Uterus (tissue), 4 donors: ENCODE measurements around the gene TMC4. TPM values are rescaled to one million over a fixed set of nuclear protein-coding genes. Genes with fewer than 3 reads are reported as not detected.

Source experiments
- DNase-seq, 2 donors: peaks; one replicate each; pipeline ENCODE4 v3.0.0-alpha.2; 2019 to 2020
- H3K27ac ChIP-seq, 2 donors: fragments of 200-600 bp; sonication (generic); 1 replicate in 1 of 2; 2 replicates in 1 of 2; pipeline ENCODE4 v1.5.1; 2016 to 2018
- H3K27me3 ChIP-seq, 2 donors: fragments of 200-600 bp; sonication (generic); one replicate each; pipeline ENCODE4 v1.5.1; 2018 to 2019; ENCODE audit warnings: control low read depth in 1 of 2
- H3K36me3 ChIP-seq, 2 donors: fragments of 200-600 bp; sonication (generic); one replicate each; pipeline ENCODE4 v1.5.1; 2019; ENCODE audit warnings: control low read depth in 1 of 2
- H3K4me1 ChIP-seq, 2 donors: fragments of 200-600 bp; sonication (generic); one replicate each; pipeline ENCODE4 v1.5.1; 2018 to 2019; ENCODE audit warnings: control low read depth in 1 of 2
- H3K4me3 ChIP-seq, 2 donors: fragments of 200-600 bp; sonication (generic); 1 replicate in 1 of 2; 2 replicates in 1 of 2; pipeline ENCODE4 v1.5.1; 2018 to 2019; ENCODE audit warnings: mild to moderate bottlenecking in 1 of 2
- H3K9me3 ChIP-seq, 2 donors: fragments of 200-600 bp; sonication (generic); one replicate each; pipeline ENCODE4 v1.5.1; 2019; ENCODE audit warnings: control low read depth in 1 of 2
- POLR2A ChIP-seq, 2 donors: fragments of 450-650 bp; IDR thresholded peaks; one replicate each; pipeline ENCODE4 v1.6.1; 2016; ENCODE audit warnings: antibody characterized with exemption in 2 of 2, mild to moderate bottlenecking in 1 of 2, moderate library complexity in 1 of 2
- intact Hi-C: fragments of 100-400 bp; cut with DNase I; formaldehyde crosslinking; loops from one replicate; pipeline ENCODE4 v1.15.1; 2023; ENCODE audit warnings: low total_unique reads
- total RNA-seq, 4 donors: library from RNA; depleted of rRNA in 3 of 4; stranded (reverse); fragments of >200 nt in 3 of 4; gene quantifications; one replicate each; pipeline versions ENCODE4 v1.1.0 to v1.2.4, GENCODE V29; 2014 to 2023
- TF ChIP-seq, protein P1 (sequence below), 4 experiments: fragments of 200-600 bp in 2 of 4; fragments of 450-650 bp in 2 of 4; sonication (generic) in 2 of 4; IDR thresholded peaks; one replicate each; pipeline ENCODE4 v1.5.1; 2016 to 2019; ENCODE audit warnings: antibody characterized with exemption in 4 of 4, mild to moderate bottlenecking in 2 of 4, moderate library complexity in 1 of 4
- donor health status: DM: yes; HTN: yes; CAD: no.

The TMC4 gene
- total RNA-seq, 4 donors from 2014 or later, result 1.3 to 31.0 (median 3.0) TPM; not detected in 1

DNA sequence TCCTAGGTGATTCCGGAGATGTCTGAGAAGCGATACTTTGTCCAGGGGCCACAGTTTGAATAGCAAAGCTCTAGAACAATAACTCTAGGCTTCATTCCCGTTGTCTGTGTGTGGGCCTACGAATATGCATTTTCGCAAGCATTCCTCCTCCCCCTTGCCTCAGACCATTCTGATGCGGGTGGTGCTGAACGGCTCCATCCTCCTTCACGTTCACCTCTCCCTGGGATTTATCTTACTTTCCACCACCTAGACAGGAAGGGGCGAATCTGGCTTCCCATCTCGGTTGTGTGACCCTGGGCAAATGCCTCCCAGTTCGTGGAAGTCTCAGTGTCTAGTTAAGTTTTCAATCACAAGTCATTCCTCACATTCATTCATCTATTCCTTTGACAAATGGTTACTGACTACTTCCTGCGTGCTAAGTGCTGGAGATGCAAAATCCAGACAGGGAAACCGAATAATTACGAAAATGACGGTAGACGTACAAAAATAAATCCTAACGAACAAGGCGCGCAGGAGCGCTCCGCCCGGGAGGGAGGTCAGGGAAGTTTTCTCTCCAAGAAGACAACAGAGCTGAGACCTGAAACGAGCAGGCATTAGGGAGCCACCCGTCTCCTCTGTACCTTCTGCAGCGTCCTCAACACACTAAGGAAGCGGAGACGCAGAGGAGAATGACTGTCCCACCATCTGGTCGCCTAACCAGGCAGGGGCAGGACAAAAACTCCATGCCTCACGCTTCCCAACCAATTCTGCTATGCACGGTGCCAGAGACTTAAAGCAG lies 36.7 kb downstream of the TMC4 start:
- intact Hi-C loops, result no loop called here
- no peaks in the 10 kb centered on the region for H3K27me3 ChIP-seq
- H3K36me3 ChIP-seq, result no peaks in the 10 kb centered on the region
- H3K27ac ChIP-seq, result peak overlapping the region; percentile 33 to 41
- no peak for DNase-seq
- no peak for TF ChIP-seq POLR2A (IDR thresholded peaks at IDR 0.05)
- TF ChIP-seq, protein P1, sequence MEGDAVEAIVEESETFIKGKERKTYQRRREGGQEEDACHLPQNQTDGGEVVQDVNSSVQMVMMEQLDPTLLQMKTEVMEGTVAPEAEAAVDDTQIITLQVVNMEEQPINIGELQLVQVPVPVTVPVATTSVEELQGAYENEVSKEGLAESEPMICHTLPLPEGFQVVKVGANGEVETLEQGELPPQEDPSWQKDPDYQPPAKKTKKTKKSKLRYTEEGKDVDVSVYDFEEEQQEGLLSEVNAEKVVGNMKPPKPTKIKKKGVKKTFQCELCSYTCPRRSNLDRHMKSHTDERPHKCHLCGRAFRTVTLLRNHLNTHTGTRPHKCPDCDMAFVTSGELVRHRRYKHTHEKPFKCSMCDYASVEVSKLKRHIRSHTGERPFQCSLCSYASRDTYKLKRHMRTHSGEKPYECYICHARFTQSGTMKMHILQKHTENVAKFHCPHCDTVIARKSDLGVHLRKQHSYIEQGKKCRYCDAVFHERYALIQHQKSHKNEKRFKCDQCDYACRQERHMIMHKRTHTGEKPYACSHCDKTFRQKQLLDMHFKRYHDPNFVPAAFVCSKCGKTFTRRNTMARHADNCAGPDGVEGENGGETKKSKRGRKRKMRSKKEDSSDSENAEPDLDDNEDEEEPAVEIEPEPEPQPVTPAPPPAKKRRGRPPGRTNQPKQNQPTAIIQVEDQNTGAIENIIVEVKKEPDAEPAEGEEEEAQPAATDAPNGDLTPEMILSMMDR (IDR thresholded peaks at IDR 0.05), result no peak
- H3K4me1 ChIP-seq, result peaks cover 0 to 18% of the 10 kb centered on the region in 2 donors
- H3K9me3 ChIP-seq, result no peaks in the 10 kb centered on the region
- peak overlapping the region; percentile 10 to 24 for H3K4me3 ChIP-seq

DNA sequence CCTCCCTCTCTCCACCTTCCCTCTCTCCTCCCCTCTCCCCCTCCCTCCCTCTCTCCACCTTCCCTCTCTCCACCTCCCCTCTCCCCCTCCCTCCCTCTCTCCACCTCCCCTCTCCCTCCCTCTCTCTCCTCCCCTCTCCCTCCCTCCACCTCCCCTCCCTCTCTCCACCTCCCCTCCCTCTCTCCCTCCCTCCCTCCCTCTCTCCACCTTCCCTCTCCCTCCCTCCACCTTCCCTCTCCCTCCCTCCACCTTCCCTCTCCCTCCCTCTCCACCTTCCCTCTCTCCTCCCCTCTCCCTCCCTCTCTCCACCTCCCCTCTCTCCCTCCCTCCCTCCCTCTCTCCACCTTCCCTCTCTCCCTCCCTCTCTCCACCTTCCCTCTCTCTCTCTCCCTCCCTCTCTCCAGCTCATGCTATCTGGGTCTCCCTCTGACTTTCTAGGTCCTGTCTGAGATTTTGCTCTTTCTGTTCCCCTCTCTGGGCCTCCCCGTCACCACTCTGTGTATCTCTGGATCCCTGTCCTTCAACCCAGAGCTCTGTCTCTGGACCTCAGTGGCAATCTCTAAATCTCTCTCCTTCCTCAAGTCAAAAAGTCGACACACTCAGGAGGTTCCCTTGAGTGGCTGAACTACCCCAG lies 38.9 kb downstream of the TMC4 start:
- DNase-seq, result no peak
- no peaks in the 10 kb centered on the region for H3K9me3 ChIP-seq
- no peaks in the 10 kb centered on the region for H3K36me3 ChIP-seq
- peaks cover 0 to 10% of the 10 kb centered on the region in 2 donors for H3K4me1 ChIP-seq
- intact Hi-C loops, result no loop called here
- H3K27ac ChIP-seq, result no peak overlapping the region
- no peak for TF ChIP-seq POLR2A (IDR thresholded peaks at IDR 0.05)
- TF ChIP-seq, protein P1 (IDR thresholded peaks at IDR 0.05), result no peak
- H3K4me3 ChIP-seq, result no peak overlapping the region
- H3K27me3 ChIP-seq, result no peaks in the 10 kb centered on the region

DNA sequence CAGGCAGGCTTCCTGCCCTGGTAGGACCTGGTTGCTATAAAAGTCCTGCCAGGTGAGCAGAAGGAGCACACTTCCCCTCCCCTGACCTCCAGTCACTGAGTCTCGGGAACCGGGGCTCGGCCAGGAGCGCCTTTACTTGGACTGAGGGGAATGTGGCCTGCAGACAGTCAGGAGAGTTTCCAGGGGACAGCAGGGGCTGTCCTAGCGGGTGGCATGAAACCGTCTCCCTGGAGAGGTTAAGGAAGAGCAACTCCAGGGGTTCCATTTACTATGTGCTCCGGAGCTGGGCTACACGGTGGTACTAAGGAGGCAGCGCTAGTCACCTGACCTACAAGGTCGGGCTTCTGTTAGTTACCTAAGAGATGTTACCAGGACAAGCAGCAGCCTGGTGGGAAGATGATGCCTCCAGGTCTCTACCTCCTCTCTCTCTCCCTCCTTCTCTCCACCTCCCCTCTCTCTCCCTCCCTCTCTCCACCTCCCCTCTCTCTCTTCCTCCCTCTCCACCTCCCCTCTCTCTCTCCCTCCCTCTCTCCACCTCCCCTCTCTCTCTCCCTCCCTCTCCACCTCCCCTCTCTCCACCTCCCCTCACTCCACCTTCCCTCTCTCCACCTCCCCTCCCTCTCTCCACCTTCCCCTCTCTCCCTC lies 39.5 kb downstream of the TMC4 start:
- no peaks in the 10 kb centered on the region for H3K36me3 ChIP-seq
- no peaks in the 10 kb centered on the region for H3K9me3 ChIP-seq
- peaks cover 0 to 4% of the 10 kb centered on the region in 2 donors for H3K4me1 ChIP-seq
- TF ChIP-seq, protein P1 (IDR thresholded peaks at IDR 0.05), result no peak
- TF ChIP-seq POLR2A (IDR thresholded peaks at IDR 0.05), result no peak
- no peak overlapping the region for H3K4me3 ChIP-seq
- DNase-seq, result no peak
- no peaks in the 10 kb centered on the region for H3K27me3 ChIP-seq
- no peak overlapping the region for H3K27ac ChIP-seq
- intact Hi-C loops, result no loop called here

DNA sequence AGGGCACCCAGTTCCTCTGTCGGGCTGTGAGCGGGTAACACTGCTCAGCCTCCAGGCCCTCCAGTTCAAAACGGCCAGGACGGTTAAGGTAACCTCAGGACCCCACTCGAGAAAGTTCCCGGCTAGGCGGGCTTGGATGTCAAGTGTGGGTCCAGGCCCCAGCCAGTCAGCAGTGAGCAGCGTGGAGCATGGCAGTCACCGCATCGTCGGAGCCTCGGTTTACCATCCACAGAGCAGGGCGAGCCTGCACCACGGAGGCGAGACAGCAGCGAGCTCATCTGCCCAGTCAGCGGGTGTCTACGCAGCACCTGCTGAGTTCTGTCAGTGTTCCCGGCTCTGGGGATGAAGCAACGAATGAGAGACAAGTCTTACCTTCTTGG lies 43.4 kb downstream of the TMC4 start:
- Histone ChIP-seq H3K36me3 (no peaks in the 10 kb centered on the region), H3K27me3 (no peaks in the 10 kb centered on the region), H3K27ac (no peak overlapping the region), H3K4me1 (no peaks in the 10 kb centered on the region), H3K4me3 (no peak overlapping the region), H3K9me3 (no peaks in the 10 kb centered on the region)
- no peak for DNase-seq
- intact Hi-C loops, result no loop called here
- no peak for TF ChIP-seq POLR2A (IDR thresholded peaks at IDR 0.05)
- TF ChIP-seq, protein P1 (IDR thresholded peaks at IDR 0.05), result no peak
